H1 (cell line): Measurements from ENCODE around the gene UBE3B. TPM values are rescaled to one million over a fixed set of nuclear protein-coding genes. Genes with fewer than 3 reads are reported as not detected.

ENCODE experiments used
- CTCF ChIA-PET: fragments of 300-600 bp; sonication (Branson Sonifier 250); formaldehyde crosslinking; loops from one replicate; lab custom pipeline; 2021; ENCODE audit not compliant: partially characterized antibody; lab: Charles Lee
- POLR2A ChIA-PET: fragments of 300-600 bp; sonication (Branson Sonifier 250); formaldehyde crosslinking; loops from one replicate; lab custom pipeline; 2021; ENCODE audit warnings: inconsistent platforms; ENCODE audit not compliant: partially characterized antibody; lab: Charles Lee
- DNase-seq, 2 experiments: peaks; one replicate each; pipeline versions ENCODE4 v3.0.0 to v3.0.0-alpha.2; 2010 to 2022; ENCODE audit warnings: low spot score in 2 of 2, low read depth in 1 of 2, mixed read lengths in 1 of 2
- FAIRE-seq: peaks from 2 replicates; lab custom pipeline; 2011; peaks lifted over from hg19 to GRCh38; lab: Jason Lieb, UNC
- H2AFZ ChIP-seq: 2 replicates; pipeline ENCODE4 v1.8.1; 2012; ENCODE audit warnings: low read length, inconsistent platforms
- H2AK5ac ChIP-seq: 2 replicates; pipeline ENCODE4 v1.6.1; 2013; ENCODE audit warnings: low read depth, low read length
- H2BK120ac ChIP-seq: replicated peaks from 2 replicates; pipeline ENCODE3; 2013; ENCODE audit warnings: low read depth, low read length, inconsistent platforms
- H2BK12ac ChIP-seq: 2 replicates; pipeline ENCODE4 v1.6.1; 2013; ENCODE audit warnings: low read depth, low read length
- H2BK15ac ChIP-seq: 2 replicates; pipeline ENCODE4 v1.6.1; 2013; ENCODE audit warnings: low read length
- H2BK20ac ChIP-seq: 2 replicates; pipeline ENCODE4 v1.6.1; 2013; ENCODE audit warnings: low read length
- H2BK5ac ChIP-seq: 2 replicates; pipeline ENCODE4 v1.6.1; 2013; ENCODE audit warnings: low read depth, low read length
- H3K14ac ChIP-seq: 2 replicates; pipeline ENCODE4 v1.6.1; 2013; ENCODE audit warnings: inconsistent platforms; ENCODE audit not compliant: insufficient read length
- H3K18ac ChIP-seq: 2 replicates; pipeline ENCODE4 v1.6.1; 2013; ENCODE audit warnings: low read length; ENCODE audit errors: extremely low read depth
- H3K23ac ChIP-seq: 2 replicates; pipeline ENCODE4 v1.6.1; 2013; ENCODE audit warnings: inconsistent platforms; ENCODE audit not compliant: insufficient read length
- H3K23me2 ChIP-seq: 2 replicates; pipeline ENCODE4 v1.6.1; 2013; ENCODE audit warnings: low read depth, low read length
- H3K27ac ChIP-seq: 2 replicates; pipeline ENCODE4 v1.6.1; 2011; ENCODE audit warnings: low read depth, low read length, inconsistent platforms
- H3K27me3 ChIP-seq, 4 experiments: replicated peaks in 1 of 4; 1 replicate in 1 of 4; 2 replicates in 3 of 4; pipeline versions ENCODE4 v1.6.1 to v1.8.1; 2011 to 2013; ENCODE audit warnings: low read length in 3 of 4, mild to moderate bottlenecking in 3 of 4, inconsistent platforms in 2 of 4, mixed read lengths in 2 of 4, moderate library complexity in 1 of 4; ENCODE audit not compliant: control insufficient read depth in 3 of 4, insufficient read depth in 3 of 4; ENCODE audit errors: extremely low read depth in 1 of 4
- H3K36me3 ChIP-seq, 4 experiments: 2 replicates each; pipeline versions ENCODE4 v1.6.1 to v1.8.1; 2011 to 2013; ENCODE audit warnings: mild to moderate bottlenecking in 4 of 4, low read length in 3 of 4, moderate library complexity in 2 of 4, control low read depth in 1 of 4, inconsistent platforms in 1 of 4; ENCODE audit not compliant: insufficient read depth in 4 of 4, control insufficient read depth in 2 of 4
- H3K4ac ChIP-seq: replicated peaks from 2 replicates; pipeline ENCODE3; 2013; ENCODE audit warnings: low read length, low read depth, mixed read lengths, inconsistent platforms; ENCODE audit not compliant: insufficient read length
- H3K4me1 ChIP-seq, 4 experiments: replicated peaks in 1 of 4; 1 replicate in 1 of 4; 2 replicates in 3 of 4; pipeline versions ENCODE4 v1.6.1 to v1.8.1; 2011 to 2013; ENCODE audit warnings: low read length in 3 of 4, inconsistent platforms in 2 of 4, mixed read lengths in 1 of 4; ENCODE audit not compliant: insufficient read depth in 4 of 4, control insufficient read depth in 3 of 4
- H3K4me2 ChIP-seq, 2 experiments: 2 replicates each; pipeline versions ENCODE4 v1.6.1 to v1.8.1; 2011 to 2013; ENCODE audit warnings: low read depth in 2 of 2, low read length in 2 of 2, control low read depth in 1 of 2, inconsistent platforms in 1 of 2, mild to moderate bottlenecking in 1 of 2; ENCODE audit not compliant: insufficient read depth in 1 of 2
- H3K4me3 ChIP-seq, 4 experiments: fragments of 200-600, 300-600 bp in 1 of 4; sonication (generic), shearing (Covaris generic), sonication (Bioruptor Twin) in 1 of 4; 2 replicates each; pipeline versions ENCODE4 v1.5.1 to v1.8.1; 2011 to 2016; ENCODE audit warnings: low read length in 4 of 4, low read depth in 3 of 4, control low read depth in 2 of 4, inconsistent platforms in 2 of 4, mild to moderate bottlenecking in 2 of 4, mixed read lengths in 1 of 4, moderate library complexity in 1 of 4; ENCODE audit not compliant: insufficient read depth in 2 of 4; ENCODE audit errors: extremely low read depth in 1 of 4
- H3K56ac ChIP-seq: replicated peaks from 2 replicates; pipeline ENCODE3; 2013; ENCODE audit warnings: low read depth, mild to moderate bottlenecking, mixed read lengths, low read length, inconsistent platforms; ENCODE audit not compliant: insufficient read length
- H3K79me1 ChIP-seq: 2 replicates; pipeline ENCODE4 v1.6.1; 2013; ENCODE audit warnings: low read depth, low read length, control low read depth
- H3K79me2 ChIP-seq, 2 experiments: 2 replicates each; pipeline versions ENCODE4 v1.6.1 to v1.8.1; 2012 to 2013; ENCODE audit warnings: low read length in 2 of 2, mild to moderate bottlenecking in 2 of 2, inconsistent platforms in 1 of 2; ENCODE audit not compliant: insufficient read depth in 2 of 2, control insufficient read depth in 1 of 2
- H3K9ac ChIP-seq, 4 experiments: replicated peaks in 1 of 4; 1 replicate in 1 of 4; 2 replicates in 3 of 4; pipeline versions ENCODE4 v1.6.1 to v1.8.1; 2011 to 2013; ENCODE audit warnings: low read depth in 3 of 4, low read length in 3 of 4, control low read depth in 2 of 4, mild to moderate bottlenecking in 2 of 4, moderate library complexity in 2 of 4, inconsistent platforms in 1 of 4; ENCODE audit errors: extremely low read depth in 1 of 4
- H3K9me3 ChIP-seq, 2 experiments: 2 replicates each; pipeline versions ENCODE4 v1.6.1 to v1.8.1; 2012 to 2013; ENCODE audit warnings: mild to moderate bottlenecking in 2 of 2, moderate library complexity in 2 of 2, control low read depth in 1 of 2, inconsistent platforms in 1 of 2, low read depth in 1 of 2, low read length in 1 of 2, mixed read lengths in 1 of 2; ENCODE audit not compliant: insufficient read depth in 2 of 2
- H4K20me1 ChIP-seq, 2 experiments: replicated peaks in 1 of 2; 2 replicates each; pipeline versions ENCODE3 to v1.8.1; 2011 to 2013; ENCODE audit warnings: inconsistent platforms in 2 of 2, low read length in 2 of 2, mild to moderate bottlenecking in 1 of 2; ENCODE audit not compliant: insufficient read depth in 2 of 2, control insufficient read depth in 1 of 2
- H4K5ac ChIP-seq: 2 replicates; pipeline ENCODE4 v1.6.1; 2013; ENCODE audit warnings: low read length, low read depth, mixed read lengths, inconsistent platforms; ENCODE audit not compliant: insufficient read length
- H4K8ac ChIP-seq: 2 replicates; pipeline ENCODE4 v1.8.0; 2013; ENCODE audit warnings: mild to moderate bottlenecking, moderate library complexity, low read length, inconsistent platforms; ENCODE audit not compliant: insufficient read depth; ENCODE audit errors: extremely low read depth
- H4K91ac ChIP-seq: replicated peaks from 2 replicates; pipeline ENCODE3; 2013; ENCODE audit warnings: low read length, mixed read lengths, inconsistent platforms; ENCODE audit not compliant: insufficient read length
- BCL11A ChIP-seq, 2 experiments: IDR thresholded peaks; one replicate each; pipeline ENCODE4 v1.6.1; 2011; ENCODE audit warnings: low read depth in 2 of 2, low read length in 2 of 2, mild to moderate bottlenecking in 2 of 2
- BRCA1 ChIP-seq: IDR thresholded peaks from 2 replicates; pipeline ENCODE4 v1.6.1; 2012; ENCODE audit warnings: low read depth, low read length, improper control_type of control experiment
- CREB1 ChIP-seq: IDR thresholded peaks from 2 replicates; pipeline ENCODE4 v1.6.1; 2012; ENCODE audit warnings: inconsistent platforms
- FOSL1 ChIP-seq: IDR thresholded peaks from 2 replicates; pipeline ENCODE4 v1.6.1; 2011; ENCODE audit warnings: mild to moderate bottlenecking, low read depth, low read length, moderate library complexity; ENCODE audit not compliant: insufficient read depth
- RAD21 ChIP-seq, 2 experiments: IDR thresholded peaks in 1 of 2; conservative IDR thresholded peaks in 1 of 2; 2 replicates each; pipeline ENCODE4 v1.6.1; 2011; ENCODE audit warnings: low read depth in 2 of 2, low read length in 2 of 2, improper control_type of control experiment in 1 of 2, inconsistent platforms in 1 of 2, mild to moderate bottlenecking in 1 of 2, moderate library complexity in 1 of 2
- RFX5 ChIP-seq: IDR thresholded peaks from 2 replicates; pipeline ENCODE4 v1.6.1; 2011; ENCODE audit warnings: low read depth, low read length, improper control_type of control experiment, borderline replicate concordance
- SP4 ChIP-seq: IDR thresholded peaks from 2 replicates; pipeline ENCODE4 v1.6.1; 2012; ENCODE audit warnings: low read length, inconsistent platforms
- SUZ12 ChIP-seq: fragments of 200-600 bp; sonication (generic); IDR thresholded peaks from 2 replicates; pipeline ENCODE4 v1.6.1; 2012; ENCODE audit warnings: mild to moderate bottlenecking, inconsistent platforms, low read length, moderate library complexity, mixed read lengths
- TCF12 ChIP-seq: IDR thresholded peaks from 2 replicates; pipeline ENCODE4 v1.6.1; 2011; ENCODE audit warnings: low read depth, mild to moderate bottlenecking, low read length
- ZNF274 ChIP-seq: IDR thresholded peaks from 2 replicates; pipeline ENCODE4 v1.7.0; 2012; ENCODE audit warnings: low read length, borderline replicate concordance; ENCODE audit errors: extremely low read depth
- WGBS, 2 experiments: shearing (Covaris generic) in 1 of 2; methylation state at CpG; one replicate each; pipeline versions ENCODE4 v1.1.6 to v1.1.7; 2013 to 2015; ENCODE audit warnings: low lambda C conversion rate in 2 of 2, mixed read lengths in 2 of 2, inconsistent platforms in 1 of 2, low coverage in 1 of 2, missing lambda C conversion rate in 1 of 2; ENCODE audit not compliant: insufficient replicate concordance in 2 of 2, insufficient coverage in 1 of 2, insufficient read length in 1 of 2; ENCODE audit errors: extremely low coverage in 1 of 2, missing lambda C conversion rate in 1 of 2; 5-methylcytosine and 5-hydroxymethylcytosine counted together
- polyA plus RNA-seq, 7 experiments: library from polyadenylated mRNA; depleted of rRNA in 3 of 7; stranded (reverse) in 5 of 7; unstranded in 2 of 7; fragments of >200 nt in 5 of 7; fragments of 200-250 nt in 2 of 7; gene quantifications; 1 replicate in 5 of 7; 2 replicates in 1 of 7; 4 replicates in 1 of 7; pipeline versions ENCODE4 v1.2.1 to v1.2.3, GENCODE V29; 2011 to 2013; ENCODE audit warnings: missing spikeins in 2 of 7, mixed read lengths in 2 of 7
- total RNA-seq: library from RNA; stranded (reverse); fragmentation: NEBNext Ultra II Directional; extraction: Animal tissue kit (Norgen Biotek cat#: 25700); gene quantifications from 2 replicates; pipeline ENCODE4 v1.2.1, GENCODE V29; 2021
- TF ChIP-seq, protein P1 (sequence below): IDR thresholded peaks from 2 replicates; pipeline ENCODE4 v1.6.1; 2012; ENCODE audit warnings: inconsistent platforms

UBE3B gene
- total and polyA plus RNA-seq, 2 of the 8 experiments (the other 6 are each of a cell fraction or from before 2014, with no cell fraction given), result 14.0 to 21.1 TPM

DNA sequence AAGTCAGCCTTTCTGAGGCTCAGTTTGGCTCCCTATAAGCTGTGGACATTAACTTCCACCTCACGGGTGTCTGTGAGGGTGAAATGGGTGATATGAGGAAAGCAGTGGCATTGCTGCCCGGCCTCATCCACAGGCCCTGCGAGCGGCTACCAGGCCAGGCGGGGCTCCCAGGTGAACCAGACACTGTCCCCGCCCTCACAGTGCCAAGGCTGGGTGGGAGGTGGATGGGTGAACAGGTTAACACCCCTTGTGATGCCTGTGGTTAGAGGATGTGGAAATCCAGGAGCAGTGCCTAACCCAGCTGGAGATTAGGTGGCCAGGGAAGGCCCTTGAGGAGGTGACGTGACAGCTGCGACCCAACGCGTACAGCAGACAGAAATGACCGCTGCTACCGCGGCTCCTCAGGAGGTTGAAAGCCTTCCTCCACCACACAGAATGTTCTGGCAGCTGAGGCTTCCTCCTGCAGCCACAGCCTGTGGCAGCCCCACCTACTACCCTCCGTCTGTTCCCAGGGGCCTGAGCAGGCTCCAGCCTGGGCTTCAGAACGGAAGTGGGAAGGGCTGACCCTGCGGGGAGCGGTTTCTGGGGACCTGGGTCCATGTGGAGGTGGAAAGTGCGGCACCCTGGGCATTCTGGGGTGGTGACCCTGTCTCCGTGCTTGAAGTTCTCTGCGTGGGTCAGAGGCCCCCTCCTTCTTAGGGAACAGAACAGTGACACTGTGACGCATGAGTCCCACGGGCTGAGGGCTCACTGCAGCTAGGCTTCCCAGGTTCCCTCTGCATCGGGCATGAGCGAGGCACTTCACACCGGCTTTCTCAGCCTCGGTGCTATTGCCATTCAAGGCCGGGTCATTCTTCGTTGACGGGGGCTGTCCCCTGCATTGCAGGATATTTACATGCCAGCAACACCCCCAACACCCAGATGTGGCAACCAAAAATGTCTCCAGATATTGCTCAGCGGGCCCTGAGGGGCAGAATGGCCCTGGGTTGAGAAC lies 86.2 kb downstream of the UBE3B start:
- Histone ChIP-seq H3K4me3 (no peak overlapping the region), H4K8ac (no peak overlapping the region), H3K14ac (no peak overlapping the region), H3K23ac (no peak overlapping the region), H3K27ac (no peak overlapping the region), H2BK15ac (no peak overlapping the region), H2AK5ac (no peak overlapping the region), H3K56ac (no peak overlapping the region), H3K4me1 (no peaks in the 10 kb centered on the region), H3K79me1 (no peaks in the 10 kb centered on the region), H3K4ac (no peak overlapping the region), H3K36me3 (peaks cover 0 to 30% (median 4%) of the 10 kb centered on the region in 4 experiments; a peak in 5 of 8 replicates), H2BK20ac (no peak overlapping the region), H3K27me3 (no peaks in the 10 kb centered on the region), H3K18ac (no peak overlapping the region), H3K9ac (no peak overlapping the region), H3K4me2 (no peak overlapping the region), H2BK12ac (no peak overlapping the region), H3K79me2 (no peaks in the 10 kb centered on the region), H4K91ac (no peak overlapping the region), H4K20me1 (no peaks in the 10 kb centered on the region), H4K5ac (no peak overlapping the region), H3K23me2 (no peaks in the 10 kb centered on the region), H2BK5ac (0 out of 2 replicates have a peak overlapping the region, but pooled peaks have one; percentile 24), H2AFZ (no peak overlapping the region), H3K9me3 (no peaks in the 10 kb centered on the region), H2BK120ac (no peak overlapping the region)
- 95% methylated on average over 29 of the region's 30 CpGs; no CpG with 5 or more reads in 1 of the 2 experiments for WGBS, 2 experiments
- no peak for FAIRE-seq
- CTCF ChIA-PET, result interaction anchor here (0.6 to 6.1 kb wide), 4 partner anchors 45 to 176 kb away, joined by 3 to 40 read pairs (median 4); no protein-coding TSS in a partner anchor
- POLR2A ChIA-PET, result interaction anchor here (0.6 to 1.5 kb wide), 4 partner anchors 9 to 30 kb away, joined by 3 to 5 read pairs (median 4); partner anchors contain the start of genes MMAB and MVK
- no peak for DNase-seq
- TF ChIP-seq SUZ12 (no peak), TCF12 (no peak), RFX5 (no peak), ZNF274 (no peak), FOSL1 (no peak), SP4 (no peak), RAD21 (IDR thresholded peaks at IDR 0.05 in 1 of 2, conservative IDR thresholded peaks at IDR 0.05 in 1 of 2; ENCODE audit: low read depth in 2 of 2, low read length in 2 of 2) (no peak), BRCA1 (no peak), BCL11A (IDR thresholded peaks at IDR 0.05; ENCODE audit: low read depth in 2 of 2, low read length in 2 of 2) (no peak), CREB1 (no peak)
- TF ChIP-seq, protein P1, sequence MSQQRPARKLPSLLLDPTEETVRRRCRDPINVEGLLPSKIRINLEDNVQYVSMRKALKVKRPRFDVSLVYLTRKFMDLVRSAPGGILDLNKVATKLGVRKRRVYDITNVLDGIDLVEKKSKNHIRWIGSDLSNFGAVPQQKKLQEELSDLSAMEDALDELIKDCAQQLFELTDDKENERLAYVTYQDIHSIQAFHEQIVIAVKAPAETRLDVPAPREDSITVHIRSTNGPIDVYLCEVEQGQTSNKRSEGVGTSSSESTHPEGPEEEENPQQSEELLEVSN, result no peak
